HFFc6 (cell line): ENCODE results near the gene GRK2. TPM values are rescaled to one million over a fixed set of nuclear protein-coding genes. Genes with fewer than 3 reads are reported as not detected.

Experiments used
- DNase-seq: peaks from one replicate; pipeline ENCODE4 v3.0.0-alpha.2; 2018
- H3K27ac Mint-ChIP-seq: 2 replicates; pipeline ENCODE4 v1.8.0; 2020; ENCODE audit warnings: mild to moderate bottlenecking, mixed read lengths
- H3K27me3 Mint-ChIP-seq: 2 replicates; pipeline ENCODE4 v1.8.0; 2021; ENCODE audit warnings: mild to moderate bottlenecking, moderate library complexity, mixed read lengths; ENCODE audit not compliant: insufficient read depth
- H3K36me3 Mint-ChIP-seq: 2 replicates; pipeline ENCODE4 v1.8.0; 2021; ENCODE audit warnings: low read depth, mixed read lengths
- H3K4me1 Mint-ChIP-seq: 2 replicates; pipeline ENCODE4 v1.8.0; 2020; ENCODE audit warnings: low read depth, mixed read lengths
- H3K4me3 Mint-ChIP-seq: 2 replicates; pipeline ENCODE4 v1.8.0; 2020; ENCODE audit warnings: mild to moderate bottlenecking, moderate library complexity, mixed read lengths
- H3K9me3 Mint-ChIP-seq: 2 replicates; pipeline ENCODE4 v1.8.0; 2020; ENCODE audit warnings: mild to moderate bottlenecking, mixed read lengths
- total RNA-seq, 6 experiments: library from RNA; stranded (reverse); fragmentation: NEBNext Ultra II Directional; extraction: Animal tissue kit (Norgen Biotek cat#: 25700); gene quantifications; 2 replicates in 1 of 6; 3 replicates in 5 of 6; pipeline ENCODE4 v1.2.3, GENCODE V29; 2021
- TF ChIP-seq, protein P1 (sequence below): fragments of 200-600 bp; sonication (generic); IDR thresholded peaks from 2 replicates; pipeline ENCODE4 v1.5.0; 2021; ENCODE audit warnings: antibody characterized with exemption, mild to moderate bottlenecking

The GRK2 gene
- total RNA-seq, 6 experiments from 2014 or later = 26.2 to 35.5 (median 32.1) TPM

DNA sequence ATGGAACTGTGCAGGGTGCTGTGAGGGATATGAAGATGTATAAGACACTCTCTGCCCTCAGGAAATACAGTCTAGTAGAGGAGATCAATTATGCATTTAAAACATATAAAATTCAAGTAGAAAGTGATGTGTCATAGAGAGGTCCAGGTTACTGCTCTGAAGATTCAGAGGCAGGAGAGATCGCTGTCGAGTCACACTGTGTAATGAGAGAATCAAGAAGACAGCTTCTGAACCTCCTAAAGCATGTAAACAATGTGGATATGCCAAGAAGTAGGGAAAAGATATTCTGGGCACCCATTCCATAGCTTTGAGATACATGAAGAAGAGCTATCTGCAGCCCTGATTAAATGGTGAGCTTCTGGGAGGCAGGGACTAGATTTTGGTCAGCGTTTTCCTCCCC lies 53.7 kb downstream of the GRK2 start:
- Mint-ChIP-seq H3K9me3 (no peaks in the 10 kb centered on the region), H3K4me1 (peaks cover 16% of the 10 kb centered on the region), H3K36me3 (no peaks in the 10 kb centered on the region), H3K4me3 (no peak overlapping the region), H3K27ac (no peak overlapping the region), H3K27me3 (no peaks in the 10 kb centered on the region; the same call in 1 of the 2 replicates)
- peak; percentile 35 for DNase-seq
- TF ChIP-seq, protein P1, sequence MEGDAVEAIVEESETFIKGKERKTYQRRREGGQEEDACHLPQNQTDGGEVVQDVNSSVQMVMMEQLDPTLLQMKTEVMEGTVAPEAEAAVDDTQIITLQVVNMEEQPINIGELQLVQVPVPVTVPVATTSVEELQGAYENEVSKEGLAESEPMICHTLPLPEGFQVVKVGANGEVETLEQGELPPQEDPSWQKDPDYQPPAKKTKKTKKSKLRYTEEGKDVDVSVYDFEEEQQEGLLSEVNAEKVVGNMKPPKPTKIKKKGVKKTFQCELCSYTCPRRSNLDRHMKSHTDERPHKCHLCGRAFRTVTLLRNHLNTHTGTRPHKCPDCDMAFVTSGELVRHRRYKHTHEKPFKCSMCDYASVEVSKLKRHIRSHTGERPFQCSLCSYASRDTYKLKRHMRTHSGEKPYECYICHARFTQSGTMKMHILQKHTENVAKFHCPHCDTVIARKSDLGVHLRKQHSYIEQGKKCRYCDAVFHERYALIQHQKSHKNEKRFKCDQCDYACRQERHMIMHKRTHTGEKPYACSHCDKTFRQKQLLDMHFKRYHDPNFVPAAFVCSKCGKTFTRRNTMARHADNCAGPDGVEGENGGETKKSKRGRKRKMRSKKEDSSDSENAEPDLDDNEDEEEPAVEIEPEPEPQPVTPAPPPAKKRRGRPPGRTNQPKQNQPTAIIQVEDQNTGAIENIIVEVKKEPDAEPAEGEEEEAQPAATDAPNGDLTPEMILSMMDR = no peak

DNA sequence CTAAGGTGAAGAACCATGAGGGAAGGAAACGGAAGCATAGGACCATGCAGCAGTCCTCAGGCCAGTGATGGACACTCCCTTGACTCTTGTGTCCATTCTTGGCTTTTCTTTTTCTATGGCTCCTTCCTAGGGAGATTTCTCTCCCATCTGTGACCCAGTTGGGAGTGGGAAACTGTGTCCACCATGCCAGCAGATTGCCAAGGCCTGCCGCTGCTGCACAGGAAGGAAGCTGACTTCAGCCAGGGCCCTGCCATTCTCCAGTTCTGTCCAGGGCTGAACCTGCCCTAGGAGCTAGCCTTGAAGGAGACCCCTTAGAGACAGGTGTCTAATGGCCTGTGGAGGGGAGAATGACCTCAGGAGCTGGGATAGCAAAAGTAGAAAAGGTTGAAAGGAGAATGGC lies 54.4 kb downstream of the GRK2 start:
- H3K4me3 Mint-ChIP-seq = no peak overlapping the region

DNA sequence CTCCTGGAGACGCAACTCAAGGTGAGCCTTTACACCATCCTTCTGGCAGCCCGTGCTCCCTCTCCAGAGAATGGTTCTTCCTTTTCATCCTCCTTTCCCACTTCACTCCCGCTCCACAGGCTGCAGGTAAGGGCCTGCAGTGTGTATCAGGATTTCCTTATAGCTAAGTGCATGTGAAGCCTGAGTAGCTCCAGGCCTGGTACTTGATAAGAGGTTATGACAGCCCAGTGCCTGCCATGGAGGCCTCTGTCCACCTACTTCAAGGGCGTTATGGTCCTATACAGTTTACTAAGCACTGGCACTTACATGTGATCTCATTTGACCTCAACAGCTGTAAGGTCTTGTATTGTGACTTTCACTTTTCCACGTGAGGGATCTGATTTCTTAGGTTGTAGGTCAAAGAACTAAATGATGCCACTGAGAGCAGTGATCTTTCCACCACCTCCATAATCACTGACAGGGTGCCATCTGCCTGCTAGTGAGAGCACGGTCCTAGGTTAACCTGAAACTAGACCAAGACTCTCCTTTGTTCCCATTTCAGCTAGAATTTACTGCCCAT lies 55.1 kb downstream of the GRK2 start:
- H3K4me1 Mint-ChIP-seq = peaks cover 16% of the 10 kb centered on the region
- no peaks in the 10 kb centered on the region for H3K9me3 Mint-ChIP-seq
- no peak overlapping the region for H3K4me3 Mint-ChIP-seq
- H3K27ac Mint-ChIP-seq = no peak overlapping the region
- no peaks in the 10 kb centered on the region; the same call in 1 of the 2 replicates for H3K27me3 Mint-ChIP-seq
- H3K36me3 Mint-ChIP-seq = no peaks in the 10 kb centered on the region
- no peak for DNase-seq
- TF ChIP-seq, protein P1 = no peak

More for the DNA sequence above, 54.4 kb downstream of the GRK2 start:
- no peaks in the 10 kb centered on the region for H3K36me3 Mint-ChIP-seq
- peaks cover 16% of the 10 kb centered on the region for H3K4me1 Mint-ChIP-seq
- H3K9me3 Mint-ChIP-seq = no peaks in the 10 kb centered on the region
- no peak for DNase-seq
- H3K27me3 Mint-ChIP-seq = no peaks in the 10 kb centered on the region; the same call in 1 of the 2 replicates
- TF ChIP-seq, protein P1 = no peak
- no peak overlapping the region for H3K27ac Mint-ChIP-seq

DNA sequence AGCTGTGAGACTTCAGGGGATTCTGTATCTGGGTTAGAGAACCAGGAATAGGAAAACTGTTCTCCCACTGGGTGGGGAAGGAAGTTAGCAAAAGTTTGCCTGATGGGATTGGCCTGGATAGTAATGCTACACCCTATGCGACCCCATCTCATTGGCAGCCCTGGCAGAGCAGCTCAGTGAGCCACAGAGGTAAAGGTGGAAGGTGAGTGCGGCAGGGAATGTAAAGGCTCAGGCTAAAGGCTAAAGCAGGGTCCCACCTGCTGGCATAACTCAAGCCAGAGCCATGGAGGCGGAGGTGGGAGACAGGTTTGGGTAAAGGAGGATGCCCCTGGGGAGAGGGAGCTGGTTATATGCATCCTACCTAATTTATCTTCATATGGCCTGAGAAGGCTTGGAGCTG lies 55.8 kb downstream of the GRK2 start:
- TF ChIP-seq, protein P1 = no peak
- Mint-ChIP-seq H3K4me3 (no peak overlapping the region), H3K9me3 (no peaks in the 10 kb centered on the region), H3K36me3 (no peaks in the 10 kb centered on the region), H3K4me1 (peaks cover 16% of the 10 kb centered on the region), H3K27me3 (no peaks in the 10 kb centered on the region; the same call in 1 of the 2 replicates), H3K27ac (no peak overlapping the region)
- DNase-seq = no peak

DNA sequence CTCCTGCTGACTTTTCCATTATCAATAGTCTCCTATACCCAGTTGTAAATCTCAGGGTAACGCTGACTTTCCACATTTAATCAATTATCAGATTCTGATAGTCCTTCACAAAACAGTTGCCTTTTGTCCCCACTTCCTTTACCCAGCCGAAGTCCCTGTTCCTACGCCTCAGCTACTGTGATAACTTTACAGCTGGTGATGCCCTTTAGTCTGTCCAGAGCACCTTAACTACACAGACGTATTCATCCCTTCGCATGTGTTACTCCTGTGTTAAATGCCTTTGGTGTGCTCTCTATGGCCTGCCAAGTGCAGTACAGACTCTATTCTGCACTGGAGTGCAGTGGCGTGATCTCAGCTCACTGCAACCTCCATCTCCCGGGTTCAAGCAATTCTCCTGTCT lies 57.3 kb downstream of the GRK2 start:
- Mint-ChIP-seq H3K4me3 (no peak overlapping the region), H3K27ac (no peak overlapping the region), H3K9me3 (no peaks in the 10 kb centered on the region), H3K36me3 (no peaks in the 10 kb centered on the region), H3K27me3 (no peaks in the 10 kb centered on the region; the same call in 1 of the 2 replicates), H3K4me1 (peaks cover 13% of the 10 kb centered on the region)
- no peak for DNase-seq
- TF ChIP-seq, protein P1 = no peak
